ENCODE results near the gene OR2A25.

- TF ChIP-seq EGR1 (IDR thresholded peaks at IDR 0.05) = no peak
- no peak for TF ChIP-seq YY1 (IDR thresholded peaks at IDR 0.05; ENCODE audit: low read depth)
- TF ChIP-seq, protein P1, sequence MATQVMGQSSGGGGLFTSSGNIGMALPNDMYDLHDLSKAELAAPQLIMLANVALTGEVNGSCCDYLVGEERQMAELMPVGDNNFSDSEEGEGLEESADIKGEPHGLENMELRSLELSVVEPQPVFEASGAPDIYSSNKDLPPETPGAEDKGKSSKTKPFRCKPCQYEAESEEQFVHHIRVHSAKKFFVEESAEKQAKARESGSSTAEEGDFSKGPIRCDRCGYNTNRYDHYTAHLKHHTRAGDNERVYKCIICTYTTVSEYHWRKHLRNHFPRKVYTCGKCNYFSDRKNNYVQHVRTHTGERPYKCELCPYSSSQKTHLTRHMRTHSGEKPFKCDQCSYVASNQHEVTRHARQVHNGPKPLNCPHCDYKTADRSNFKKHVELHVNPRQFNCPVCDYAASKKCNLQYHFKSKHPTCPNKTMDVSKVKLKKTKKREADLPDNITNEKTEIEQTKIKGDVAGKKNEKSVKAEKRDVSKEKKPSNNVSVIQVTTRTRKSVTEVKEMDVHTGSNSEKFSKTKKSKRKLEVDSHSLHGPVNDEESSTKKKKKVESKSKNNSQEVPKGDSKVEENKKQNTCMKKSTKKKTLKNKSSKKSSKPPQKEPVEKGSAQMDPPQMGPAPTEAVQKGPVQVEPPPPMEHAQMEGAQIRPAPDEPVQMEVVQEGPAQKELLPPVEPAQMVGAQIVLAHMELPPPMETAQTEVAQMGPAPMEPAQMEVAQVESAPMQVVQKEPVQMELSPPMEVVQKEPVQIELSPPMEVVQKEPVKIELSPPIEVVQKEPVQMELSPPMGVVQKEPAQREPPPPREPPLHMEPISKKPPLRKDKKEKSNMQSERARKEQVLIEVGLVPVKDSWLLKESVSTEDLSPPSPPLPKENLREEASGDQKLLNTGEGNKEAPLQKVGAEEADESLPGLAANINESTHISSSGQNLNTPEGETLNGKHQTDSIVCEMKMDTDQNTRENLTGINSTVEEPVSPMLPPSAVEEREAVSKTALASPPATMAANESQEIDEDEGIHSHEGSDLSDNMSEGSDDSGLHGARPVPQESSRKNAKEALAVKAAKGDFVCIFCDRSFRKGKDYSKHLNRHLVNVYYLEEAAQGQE (IDR thresholded peaks at IDR 0.05; ENCODE audit: low read depth) = no peak
- no peak for TF ChIP-seq CREB1 (IDR thresholded peaks at IDR 0.05; ENCODE audit: low read depth)
- TF ChIP-seq TAF1 (IDR thresholded peaks at IDR 0.05; ENCODE audit: low read depth) = no peak
- no peak for TF ChIP-seq EP300 (IDR thresholded peaks at IDR 0.05; ENCODE audit: borderline replicate concordance)
- no peak for TF ChIP-seq CEBPB (IDR thresholded peaks at IDR 0.05)
- no peak for TF ChIP-seq MAX (IDR thresholded peaks at IDR 0.05)
- no peak for TF ChIP-seq RAD21 (IDR thresholded peaks at IDR 0.05; ENCODE audit: low read depth)
- no peak for TF ChIP-seq USF1 (IDR thresholded peaks at IDR 0.05)
- TF ChIP-seq NFIC (IDR thresholded peaks at IDR 0.05) = no peak
- no peak for TF ChIP-seq ZBTB7A (IDR thresholded peaks at IDR 0.05; ENCODE audit: low read depth)
These were observed 40.7 kb downstream of the OR2A25 start for GRCh38 chr7:144110272-144110671.
